H1 (cell line): ENCODE results near the gene ADARB2. TPM values are rescaled to one million over a fixed set of nuclear protein-coding genes. Genes with fewer than 3 reads are reported as not detected.

Source experiments
- CTCF ChIA-PET: fragments of 300-600 bp; sonication (Branson Sonifier 250); formaldehyde crosslinking; loops from one replicate; lab custom pipeline; 2021; ENCODE audit not compliant: partially characterized antibody; lab: Charles Lee
- POLR2A ChIA-PET: fragments of 300-600 bp; sonication (Branson Sonifier 250); formaldehyde crosslinking; loops from one replicate; lab custom pipeline; 2021; ENCODE audit warnings: inconsistent platforms; ENCODE audit not compliant: partially characterized antibody; lab: Charles Lee
- DNase-seq, 2 experiments: peaks; one replicate each; pipeline versions ENCODE4 v3.0.0 to v3.0.0-alpha.2; 2010 to 2022; ENCODE audit warnings: low spot score in 2 of 2, low read depth in 1 of 2, mixed read lengths in 1 of 2
- FAIRE-seq: peaks from 2 replicates; lab custom pipeline; 2011; peaks lifted over from hg19 to GRCh38; lab: Jason Lieb, UNC
- H2AFZ ChIP-seq: 2 replicates; pipeline ENCODE4 v1.8.1; 2012; ENCODE audit warnings: low read length, inconsistent platforms
- H2AK5ac ChIP-seq: 2 replicates; pipeline ENCODE4 v1.6.1; 2013; ENCODE audit warnings: low read depth, low read length
- H2BK120ac ChIP-seq: replicated peaks from 2 replicates; pipeline ENCODE3; 2013; ENCODE audit warnings: low read depth, low read length, inconsistent platforms
- H2BK12ac ChIP-seq: 2 replicates; pipeline ENCODE4 v1.6.1; 2013; ENCODE audit warnings: low read depth, low read length
- H2BK15ac ChIP-seq: 2 replicates; pipeline ENCODE4 v1.6.1; 2013; ENCODE audit warnings: low read length
- H2BK20ac ChIP-seq: 2 replicates; pipeline ENCODE4 v1.6.1; 2013; ENCODE audit warnings: low read length
- H2BK5ac ChIP-seq: 2 replicates; pipeline ENCODE4 v1.6.1; 2013; ENCODE audit warnings: low read depth, low read length
- H3K14ac ChIP-seq: 2 replicates; pipeline ENCODE4 v1.6.1; 2013; ENCODE audit warnings: inconsistent platforms; ENCODE audit not compliant: insufficient read length
- H3K18ac ChIP-seq: 2 replicates; pipeline ENCODE4 v1.6.1; 2013; ENCODE audit warnings: low read length; ENCODE audit errors: extremely low read depth
- H3K23ac ChIP-seq: 2 replicates; pipeline ENCODE4 v1.6.1; 2013; ENCODE audit warnings: inconsistent platforms; ENCODE audit not compliant: insufficient read length
- H3K23me2 ChIP-seq: 2 replicates; pipeline ENCODE4 v1.6.1; 2013; ENCODE audit warnings: low read depth, low read length
- H3K27ac ChIP-seq: 2 replicates; pipeline ENCODE4 v1.6.1; 2011; ENCODE audit warnings: low read depth, low read length, inconsistent platforms
- H3K27me3 ChIP-seq, 4 experiments: replicated peaks in 1 of 4; 1 replicate in 1 of 4; 2 replicates in 3 of 4; pipeline versions ENCODE4 v1.6.1 to v1.8.1; 2011 to 2013; ENCODE audit warnings: low read length in 3 of 4, mild to moderate bottlenecking in 3 of 4, inconsistent platforms in 2 of 4, mixed read lengths in 2 of 4, moderate library complexity in 1 of 4; ENCODE audit not compliant: control insufficient read depth in 3 of 4, insufficient read depth in 3 of 4; ENCODE audit errors: extremely low read depth in 1 of 4
- H3K36me3 ChIP-seq, 4 experiments: 2 replicates each; pipeline versions ENCODE4 v1.6.1 to v1.8.1; 2011 to 2013; ENCODE audit warnings: mild to moderate bottlenecking in 4 of 4, low read length in 3 of 4, moderate library complexity in 2 of 4, control low read depth in 1 of 4, inconsistent platforms in 1 of 4; ENCODE audit not compliant: insufficient read depth in 4 of 4, control insufficient read depth in 2 of 4
- H3K4ac ChIP-seq: replicated peaks from 2 replicates; pipeline ENCODE3; 2013; ENCODE audit warnings: low read length, low read depth, mixed read lengths, inconsistent platforms; ENCODE audit not compliant: insufficient read length
- H3K4me1 ChIP-seq, 4 experiments: replicated peaks in 1 of 4; 1 replicate in 1 of 4; 2 replicates in 3 of 4; pipeline versions ENCODE4 v1.6.1 to v1.8.1; 2011 to 2013; ENCODE audit warnings: low read length in 3 of 4, inconsistent platforms in 2 of 4, mixed read lengths in 1 of 4; ENCODE audit not compliant: insufficient read depth in 4 of 4, control insufficient read depth in 3 of 4
- H3K4me2 ChIP-seq, 2 experiments: 2 replicates each; pipeline versions ENCODE4 v1.6.1 to v1.8.1; 2011 to 2013; ENCODE audit warnings: low read depth in 2 of 2, low read length in 2 of 2, control low read depth in 1 of 2, inconsistent platforms in 1 of 2, mild to moderate bottlenecking in 1 of 2; ENCODE audit not compliant: insufficient read depth in 1 of 2
- H3K4me3 ChIP-seq, 4 experiments: fragments of 200-600, 300-600 bp in 1 of 4; sonication (generic), shearing (Covaris generic), sonication (Bioruptor Twin) in 1 of 4; 2 replicates each; pipeline versions ENCODE4 v1.5.1 to v1.8.1; 2011 to 2016; ENCODE audit warnings: low read length in 4 of 4, low read depth in 3 of 4, control low read depth in 2 of 4, inconsistent platforms in 2 of 4, mild to moderate bottlenecking in 2 of 4, mixed read lengths in 1 of 4, moderate library complexity in 1 of 4; ENCODE audit not compliant: insufficient read depth in 2 of 4; ENCODE audit errors: extremely low read depth in 1 of 4
- H3K56ac ChIP-seq: replicated peaks from 2 replicates; pipeline ENCODE3; 2013; ENCODE audit warnings: low read depth, mild to moderate bottlenecking, mixed read lengths, low read length, inconsistent platforms; ENCODE audit not compliant: insufficient read length
- H3K79me1 ChIP-seq: 2 replicates; pipeline ENCODE4 v1.6.1; 2013; ENCODE audit warnings: low read depth, low read length, control low read depth
- H3K79me2 ChIP-seq, 2 experiments: 2 replicates each; pipeline versions ENCODE4 v1.6.1 to v1.8.1; 2012 to 2013; ENCODE audit warnings: low read length in 2 of 2, mild to moderate bottlenecking in 2 of 2, inconsistent platforms in 1 of 2; ENCODE audit not compliant: insufficient read depth in 2 of 2, control insufficient read depth in 1 of 2
- H3K9ac ChIP-seq, 4 experiments: replicated peaks in 1 of 4; 1 replicate in 1 of 4; 2 replicates in 3 of 4; pipeline versions ENCODE4 v1.6.1 to v1.8.1; 2011 to 2013; ENCODE audit warnings: low read depth in 3 of 4, low read length in 3 of 4, control low read depth in 2 of 4, mild to moderate bottlenecking in 2 of 4, moderate library complexity in 2 of 4, inconsistent platforms in 1 of 4; ENCODE audit errors: extremely low read depth in 1 of 4
- H3K9me3 ChIP-seq, 2 experiments: 2 replicates each; pipeline versions ENCODE4 v1.6.1 to v1.8.1; 2012 to 2013; ENCODE audit warnings: mild to moderate bottlenecking in 2 of 2, moderate library complexity in 2 of 2, control low read depth in 1 of 2, inconsistent platforms in 1 of 2, low read depth in 1 of 2, low read length in 1 of 2, mixed read lengths in 1 of 2; ENCODE audit not compliant: insufficient read depth in 2 of 2
- H4K20me1 ChIP-seq, 2 experiments: replicated peaks in 1 of 2; 2 replicates each; pipeline versions ENCODE3 to v1.8.1; 2011 to 2013; ENCODE audit warnings: inconsistent platforms in 2 of 2, low read length in 2 of 2, mild to moderate bottlenecking in 1 of 2; ENCODE audit not compliant: insufficient read depth in 2 of 2, control insufficient read depth in 1 of 2
- H4K5ac ChIP-seq: 2 replicates; pipeline ENCODE4 v1.6.1; 2013; ENCODE audit warnings: low read length, low read depth, mixed read lengths, inconsistent platforms; ENCODE audit not compliant: insufficient read length
- H4K8ac ChIP-seq: 2 replicates; pipeline ENCODE4 v1.8.0; 2013; ENCODE audit warnings: mild to moderate bottlenecking, moderate library complexity, low read length, inconsistent platforms; ENCODE audit not compliant: insufficient read depth; ENCODE audit errors: extremely low read depth
- H4K91ac ChIP-seq: replicated peaks from 2 replicates; pipeline ENCODE3; 2013; ENCODE audit warnings: low read length, mixed read lengths, inconsistent platforms; ENCODE audit not compliant: insufficient read length
- BCL11A ChIP-seq, 2 experiments: IDR thresholded peaks; one replicate each; pipeline ENCODE4 v1.6.1; 2011; ENCODE audit warnings: low read depth in 2 of 2, low read length in 2 of 2, mild to moderate bottlenecking in 2 of 2
- EGR1 ChIP-seq: IDR thresholded peaks from 2 replicates; pipeline ENCODE4 v1.6.1; 2011; ENCODE audit warnings: low read depth, low read length, borderline replicate concordance
- KDM4A ChIP-seq: IDR thresholded peaks from one replicate; pipeline ENCODE4 v1.7.1; 2012; ENCODE audit warnings: low read depth, mild to moderate bottlenecking, moderate library complexity, low read length, inconsistent platforms; ENCODE audit not compliant: severe bottlenecking
- POU5F1 ChIP-seq: IDR thresholded peaks from 2 replicates; pipeline ENCODE4 v1.6.1; 2011; ENCODE audit warnings: low read depth, mild to moderate bottlenecking, low read length, moderate library complexity
- SIX5 ChIP-seq: IDR thresholded peaks from 2 replicates; pipeline ENCODE4 v1.6.1; 2011; ENCODE audit warnings: mild to moderate bottlenecking, low read depth, low read length
- SP1 ChIP-seq: IDR thresholded peaks from 2 replicates; pipeline ENCODE4 v1.6.1; 2011; ENCODE audit warnings: low read depth, low read length
- SP4 ChIP-seq: IDR thresholded peaks from 2 replicates; pipeline ENCODE4 v1.6.1; 2012; ENCODE audit warnings: low read length, inconsistent platforms
- ZNF274 ChIP-seq: IDR thresholded peaks from 2 replicates; pipeline ENCODE4 v1.7.0; 2012; ENCODE audit warnings: low read length, borderline replicate concordance; ENCODE audit errors: extremely low read depth
- WGBS, 2 experiments: shearing (Covaris generic) in 1 of 2; methylation state at CpG; one replicate each; pipeline versions ENCODE4 v1.1.6 to v1.1.7; 2013 to 2015; ENCODE audit warnings: low lambda C conversion rate in 2 of 2, mixed read lengths in 2 of 2, inconsistent platforms in 1 of 2, low coverage in 1 of 2, missing lambda C conversion rate in 1 of 2; ENCODE audit not compliant: insufficient replicate concordance in 2 of 2, insufficient coverage in 1 of 2, insufficient read length in 1 of 2; ENCODE audit errors: extremely low coverage in 1 of 2, missing lambda C conversion rate in 1 of 2; 5-methylcytosine and 5-hydroxymethylcytosine counted together
- polyA plus RNA-seq, 7 experiments: library from polyadenylated mRNA; depleted of rRNA in 3 of 7; stranded (reverse) in 5 of 7; unstranded in 2 of 7; fragments of >200 nt in 5 of 7; fragments of 200-250 nt in 2 of 7; gene quantifications; 1 replicate in 5 of 7; 2 replicates in 1 of 7; 4 replicates in 1 of 7; pipeline versions ENCODE4 v1.2.1 to v1.2.3, GENCODE V29; 2011 to 2013; ENCODE audit warnings: missing spikeins in 2 of 7, mixed read lengths in 2 of 7
- total RNA-seq: library from RNA; stranded (reverse); fragmentation: NEBNext Ultra II Directional; extraction: Animal tissue kit (Norgen Biotek cat#: 25700); gene quantifications from 2 replicates; pipeline ENCODE4 v1.2.1, GENCODE V29; 2021
- TF ChIP-seq, protein P1 (sequence below): IDR thresholded peaks from 2 replicates; pipeline ENCODE4 v1.6.1; 2011; ENCODE audit warnings: low read length, improper control_type of control experiment
- TF ChIP-seq, protein P2 (sequence below), 3 experiments: IDR thresholded peaks; 1 replicate in 2 of 3; 2 replicates in 1 of 3; pipeline versions ENCODE4 v1.5.1 to v1.6.1; 2011; ENCODE audit warnings: low read length in 3 of 3, mild to moderate bottlenecking in 3 of 3, inconsistent platforms in 2 of 3, low read depth in 1 of 3, moderate library complexity in 1 of 3; ENCODE audit not compliant: insufficient read depth in 1 of 3; ENCODE audit errors: control extremely low read depth in 1 of 3

ADARB2 gene
- total and polyA plus RNA-seq, 2 of the 8 experiments (the other 6 are each of a cell fraction or from before 2014, with no cell fraction given), result 2.2 to 2.8 TPM

DNA sequence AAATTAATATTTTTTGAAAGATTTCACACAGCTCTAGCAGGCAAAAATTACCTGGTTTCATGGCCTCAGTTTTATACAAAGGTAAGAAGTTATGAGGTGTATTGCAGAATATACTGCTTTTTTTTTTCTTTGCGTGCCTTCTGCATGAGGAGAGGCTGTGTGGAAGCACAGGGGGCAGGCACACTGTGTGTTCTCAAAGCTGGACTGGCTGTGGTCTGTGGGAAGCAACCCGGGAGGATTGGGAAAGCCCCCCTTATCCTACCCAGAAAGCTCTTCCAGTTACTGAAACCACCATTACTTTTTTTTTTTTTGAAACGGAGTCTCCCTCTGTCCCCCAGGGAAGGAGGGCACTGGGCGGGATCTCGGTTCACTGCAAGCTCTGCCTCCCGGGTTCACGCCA lies 25.0 kb downstream of the ADARB2 start:
- Histone ChIP-seq H3K4me1 (peaks cover 0 to 11% (median 6%) of the 10 kb centered on the region in 4 experiments; a peak in 6 of 7 replicates), H3K79me2 (no peaks in the 10 kb centered on the region), H4K91ac (no peak overlapping the region), H3K4ac (no peak overlapping the region), H4K5ac (no peak overlapping the region), H3K23me2 (no peaks in the 10 kb centered on the region), H3K18ac (no peak overlapping the region), H3K23ac (no peak overlapping the region), H2BK20ac (no peak overlapping the region), H3K4me2 (no peak overlapping the region), H2AK5ac (no peak overlapping the region), H2BK12ac (no peak overlapping the region), H3K27me3 (no peaks in the 10 kb centered on the region), H3K79me1 (no peaks in the 10 kb centered on the region), H2BK5ac (no peak overlapping the region), H2BK120ac (no peak overlapping the region), H2AFZ (no peak overlapping the region), H3K36me3 (no peaks in the 10 kb centered on the region), H3K56ac (no peak overlapping the region), H3K27ac (no peak overlapping the region), H2BK15ac (no peak overlapping the region), H3K14ac (no peak overlapping the region), H3K4me3 (no peak overlapping the region), H3K9me3 (no peaks in the 10 kb centered on the region), H3K9ac (no peak overlapping the region), H4K8ac (no peak overlapping the region), H4K20me1 (no peaks in the 10 kb centered on the region)
- TF ChIP-seq ZNF274, result no peak
- TF ChIP-seq SIX5, result no peak
- TF ChIP-seq SP1, result no peak
- TF ChIP-seq, protein P1, sequence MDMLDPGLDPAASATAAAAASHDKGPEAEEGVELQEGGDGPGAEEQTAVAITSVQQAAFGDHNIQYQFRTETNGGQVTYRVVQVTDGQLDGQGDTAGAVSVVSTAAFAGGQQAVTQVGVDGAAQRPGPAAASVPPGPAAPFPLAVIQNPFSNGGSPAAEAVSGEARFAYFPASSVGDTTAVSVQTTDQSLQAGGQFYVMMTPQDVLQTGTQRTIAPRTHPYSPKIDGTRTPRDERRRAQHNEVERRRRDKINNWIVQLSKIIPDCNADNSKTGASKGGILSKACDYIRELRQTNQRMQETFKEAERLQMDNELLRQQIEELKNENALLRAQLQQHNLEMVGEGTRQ, result no peak
- no peak for TF ChIP-seq SP4
- TF ChIP-seq BCL11A (IDR thresholded peaks at IDR 0.05; ENCODE audit: low read depth in 2 of 2, low read length in 2 of 2), result no peak
- TF ChIP-seq POU5F1, result no peak
- TF ChIP-seq EGR1, result no peak
- TF ChIP-seq, protein P2, sequence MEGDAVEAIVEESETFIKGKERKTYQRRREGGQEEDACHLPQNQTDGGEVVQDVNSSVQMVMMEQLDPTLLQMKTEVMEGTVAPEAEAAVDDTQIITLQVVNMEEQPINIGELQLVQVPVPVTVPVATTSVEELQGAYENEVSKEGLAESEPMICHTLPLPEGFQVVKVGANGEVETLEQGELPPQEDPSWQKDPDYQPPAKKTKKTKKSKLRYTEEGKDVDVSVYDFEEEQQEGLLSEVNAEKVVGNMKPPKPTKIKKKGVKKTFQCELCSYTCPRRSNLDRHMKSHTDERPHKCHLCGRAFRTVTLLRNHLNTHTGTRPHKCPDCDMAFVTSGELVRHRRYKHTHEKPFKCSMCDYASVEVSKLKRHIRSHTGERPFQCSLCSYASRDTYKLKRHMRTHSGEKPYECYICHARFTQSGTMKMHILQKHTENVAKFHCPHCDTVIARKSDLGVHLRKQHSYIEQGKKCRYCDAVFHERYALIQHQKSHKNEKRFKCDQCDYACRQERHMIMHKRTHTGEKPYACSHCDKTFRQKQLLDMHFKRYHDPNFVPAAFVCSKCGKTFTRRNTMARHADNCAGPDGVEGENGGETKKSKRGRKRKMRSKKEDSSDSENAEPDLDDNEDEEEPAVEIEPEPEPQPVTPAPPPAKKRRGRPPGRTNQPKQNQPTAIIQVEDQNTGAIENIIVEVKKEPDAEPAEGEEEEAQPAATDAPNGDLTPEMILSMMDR (IDR thresholded peaks at IDR 0.05; ENCODE audit: control extremely low read depth in 1 of 3, insufficient read depth in 1 of 3, low read depth in 1 of 3, low read length in 3 of 3), result no peak
- no peak for TF ChIP-seq KDM4A
- FAIRE-seq, result no peak
- POLR2A ChIA-PET, result no interaction called here
- no peak for DNase-seq
- CTCF ChIA-PET, result interaction anchor here (1.1 to 2.7 kb wide), 3 partner anchors 9 to 123 kb away, joined by 3 to 14 read pairs (median 3); no protein-coding TSS in a partner anchor
- WGBS, 2 experiments, result 94% methylated on average over 3 of the region's 7 CpGs; no CpG with 5 or more reads in 1 of the 2 experiments
